Glomerular endothelial cell (primary cell): Measurements from ENCODE around the gene MYDGF. TPM values are rescaled to one million over a fixed set of nuclear protein-coding genes. Genes with fewer than 3 reads are reported as not detected.

Source experiments
- DNase-seq: peaks from one replicate; pipeline ENCODE4 v3.0.0-alpha.2; 2011; ENCODE audit warnings: low read depth, low spot score; ENCODE audit errors: extremely low read depth
- total RNA-seq: library from RNA; depleted of rRNA; stranded (reverse); fragments of >200 nt; gene quantifications from 2 replicates; pipeline ENCODE4 v1.2.3, GENCODE V29; 2015

Gene MYDGF
- total RNA-seq, 1 donor from 2014 or later = 126 TPM

DNA sequence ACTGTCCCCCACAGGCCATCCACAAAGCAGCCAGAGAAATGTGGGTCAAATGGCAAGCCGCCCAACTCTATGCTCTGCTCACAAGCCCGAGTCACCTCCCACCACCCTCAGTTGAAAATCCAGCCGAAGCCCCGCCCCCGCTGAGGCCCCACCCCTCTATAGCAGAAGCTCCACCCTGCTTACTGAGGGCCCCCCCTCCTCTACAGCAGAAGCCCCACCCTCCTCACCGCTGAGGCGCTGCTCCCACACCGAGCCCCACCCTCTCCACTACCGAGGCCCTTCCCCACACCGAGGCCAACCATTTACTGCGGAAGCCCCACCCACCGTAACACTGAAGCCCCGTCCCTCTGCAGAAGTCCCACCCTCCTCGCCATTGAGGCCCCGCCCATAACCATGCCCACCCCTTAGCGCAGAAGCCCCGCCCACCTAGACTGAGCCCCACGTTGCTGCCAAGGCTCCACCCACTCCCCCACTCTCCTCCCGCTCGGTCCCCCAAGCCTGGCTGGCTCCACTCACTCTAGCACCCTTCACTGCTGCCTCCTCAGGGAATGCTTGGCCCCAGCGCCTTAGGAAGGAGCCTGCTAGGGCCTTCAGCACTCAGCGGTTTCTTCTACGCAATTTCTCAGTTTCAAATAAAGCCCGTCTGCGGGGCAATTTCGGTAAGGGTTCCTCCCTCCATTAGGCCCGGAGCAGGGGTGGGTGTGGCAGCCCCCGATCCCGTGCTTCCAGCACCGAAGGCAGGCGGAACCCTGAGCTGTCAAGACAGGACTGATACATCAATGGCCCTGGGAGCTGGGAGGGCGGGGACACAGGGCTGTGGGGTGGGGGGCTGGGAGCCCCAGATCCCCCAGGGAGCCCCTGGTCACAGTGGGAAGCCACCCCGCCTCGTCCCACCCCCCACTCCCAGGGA, 9.0 kb upstream of the MYDGF start:
- no peak for DNase-seq

DNA sequence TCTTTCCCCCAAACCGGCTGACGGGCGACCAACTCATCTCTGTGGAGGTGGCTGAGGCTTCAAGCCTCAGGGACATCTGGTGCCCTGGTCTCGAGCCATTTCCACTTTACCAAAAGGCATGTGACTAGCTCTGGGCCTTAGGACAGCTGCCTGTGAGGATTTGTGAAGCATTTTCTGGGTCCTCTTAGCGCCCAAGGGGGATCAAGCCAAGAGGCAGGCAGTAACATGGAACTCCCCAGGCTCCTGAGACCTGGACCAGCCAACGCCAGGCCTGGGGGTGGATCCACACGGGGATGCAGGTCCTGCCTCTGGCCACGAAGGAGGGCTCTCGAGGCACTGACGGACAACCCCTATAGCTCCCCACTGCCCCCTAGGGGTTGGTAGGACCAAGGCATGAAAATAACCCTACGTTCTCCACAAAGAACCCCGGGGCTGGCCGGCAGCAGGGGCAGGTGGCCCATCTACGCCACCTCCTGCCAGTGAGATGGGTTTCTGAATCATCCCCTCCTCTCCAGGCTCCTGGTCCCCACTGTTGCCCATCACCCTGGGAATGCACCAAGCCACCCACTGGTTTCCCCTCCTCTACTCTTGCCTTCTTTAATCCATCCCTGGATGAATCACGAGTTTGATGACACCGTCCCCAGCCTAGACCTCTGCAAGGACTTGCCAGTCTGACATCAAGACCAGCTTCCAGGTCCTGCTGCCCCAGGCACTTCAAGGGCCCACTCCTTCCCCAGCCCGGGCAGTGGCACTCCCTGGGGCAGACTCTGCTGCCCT, 7.0 kb upstream of the MYDGF start:
- DNase-seq = no peak

DNA sequence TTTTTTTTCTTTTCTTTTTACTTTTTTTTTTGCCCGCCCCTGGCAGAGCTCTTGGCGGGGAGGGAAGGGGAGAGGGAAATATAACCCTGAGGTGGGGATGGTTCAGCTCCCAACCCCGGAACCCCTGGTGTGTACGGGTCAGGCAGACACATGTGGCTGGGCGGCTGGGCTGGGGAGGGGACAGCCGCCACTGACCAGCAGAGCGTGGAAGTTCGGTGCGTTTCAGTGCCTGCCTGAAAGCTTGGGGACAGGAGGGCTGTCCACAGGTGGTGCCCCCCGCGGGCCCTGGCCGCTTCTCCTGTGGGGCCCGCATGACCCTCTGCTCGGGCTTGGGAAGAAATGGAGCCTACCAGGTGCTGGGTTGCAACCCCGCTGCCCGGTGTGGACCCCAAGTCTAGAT, 5.2 kb upstream of the MYDGF start:
- DNase-seq = no peak

DNA sequence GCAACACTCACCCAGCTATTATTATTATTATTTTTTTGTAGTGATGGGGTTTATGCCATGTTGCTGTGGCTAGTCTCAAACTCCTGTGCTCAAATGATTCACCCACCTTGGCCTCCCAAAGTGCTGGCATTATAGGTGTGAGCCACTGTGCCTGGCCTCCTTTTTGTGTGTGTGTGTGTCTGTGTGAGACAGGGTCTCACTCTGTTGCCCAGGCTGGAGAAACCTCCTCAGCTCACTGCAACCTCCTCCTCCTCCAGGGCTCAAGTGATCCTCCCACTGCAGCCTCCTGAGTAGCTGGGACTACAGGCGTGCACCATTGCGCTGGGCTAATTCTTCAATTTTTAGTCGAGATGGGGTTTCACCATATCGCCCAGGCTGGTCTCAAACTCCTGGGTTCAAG, 3.6 kb upstream of the MYDGF start:
- DNase-seq = no peak

DNA sequence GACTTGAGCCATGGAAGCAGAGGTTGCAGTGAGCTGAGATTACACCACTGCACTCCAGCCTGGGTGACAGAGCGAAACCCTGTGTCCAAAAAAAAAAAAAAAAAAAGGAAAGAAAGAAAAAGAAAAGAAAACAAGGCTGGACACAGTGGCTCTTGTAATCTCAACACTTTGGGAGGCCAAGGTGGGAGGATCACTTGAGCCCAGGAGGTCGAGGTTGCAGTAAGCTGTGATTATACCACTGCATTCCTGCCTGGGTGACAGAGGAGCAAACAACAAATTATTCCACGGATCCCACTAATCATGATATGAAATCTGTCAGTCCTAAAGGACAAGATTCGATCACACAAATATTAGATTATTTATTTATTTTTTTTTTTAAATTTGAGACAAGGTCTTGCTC, 3.1 kb upstream of the MYDGF start:
- DNase-seq = no peak

DNA sequence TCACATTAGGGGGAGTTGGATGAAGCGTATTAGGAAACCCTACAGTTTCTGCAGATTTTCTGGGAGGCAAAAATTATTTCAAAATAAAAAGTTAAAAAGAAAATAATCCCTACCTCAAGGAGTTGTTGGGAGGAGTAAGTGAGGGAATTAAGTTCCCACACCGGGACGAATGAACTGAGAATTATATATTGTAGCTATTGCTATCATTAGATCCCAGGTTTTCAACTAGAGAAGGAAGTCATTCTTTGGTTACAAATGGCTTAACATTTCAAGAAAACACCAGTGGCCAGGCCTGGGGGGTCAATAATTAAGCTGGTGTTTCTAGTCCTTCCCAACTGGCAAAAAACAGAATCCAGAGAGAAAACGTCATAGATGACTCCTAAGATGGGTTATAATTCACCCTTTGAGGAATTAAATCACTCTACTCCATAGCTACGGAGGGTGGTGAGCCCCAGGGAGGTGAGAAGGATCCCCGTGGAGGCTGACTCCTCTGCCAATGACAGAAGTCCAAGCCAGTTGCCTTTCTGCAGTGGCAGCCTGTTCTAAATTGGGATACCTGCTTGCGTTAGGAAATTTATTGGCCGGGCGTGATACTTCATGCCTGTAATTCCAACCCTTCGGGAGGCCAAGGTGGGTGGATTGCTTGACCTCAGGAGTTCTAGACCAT, 1.2 kb upstream of the MYDGF start:
- DNase-seq = no peak

DNA sequence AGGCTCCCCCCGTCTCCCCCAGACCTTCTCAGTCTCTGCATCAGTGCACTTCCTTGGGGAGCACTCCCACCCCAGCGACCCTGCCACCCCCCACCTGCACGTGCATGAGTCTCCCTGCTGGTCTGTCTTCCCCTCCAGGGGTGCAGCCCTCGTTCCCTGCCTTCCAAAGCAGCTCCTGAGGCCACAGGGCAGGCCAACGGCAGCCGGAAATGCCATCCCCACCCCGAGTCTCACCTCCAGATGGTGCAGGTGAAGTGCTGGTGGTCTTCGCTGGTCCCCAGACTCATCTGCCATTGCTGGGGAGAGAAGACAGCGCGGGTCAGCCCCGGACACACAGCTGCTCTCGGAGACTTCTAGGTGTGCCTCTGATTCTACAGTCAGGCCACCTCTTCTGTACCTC, 5.5 kb downstream of the MYDGF start:
- no peak for DNase-seq

DNA sequence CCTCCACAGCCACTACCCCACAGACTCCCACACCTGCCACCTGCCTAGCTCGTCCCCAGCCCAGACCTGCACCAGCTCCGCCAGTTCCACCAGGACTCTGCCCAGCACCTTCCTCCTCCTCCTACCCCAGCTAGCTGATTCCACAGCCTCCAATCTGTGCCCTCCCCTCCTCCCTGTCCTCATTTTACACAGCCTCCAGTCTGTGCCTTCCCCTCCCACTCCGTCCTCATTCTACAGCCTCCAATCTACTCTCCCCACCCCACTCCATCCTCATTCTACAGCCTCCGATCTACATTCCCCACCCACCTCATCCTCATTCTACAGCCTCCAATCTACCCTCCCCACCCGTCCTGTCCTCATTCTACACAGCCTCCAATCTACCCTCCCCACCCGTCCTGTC, 7.3 kb downstream of the MYDGF start:
- DNase-seq = no peak

DNA sequence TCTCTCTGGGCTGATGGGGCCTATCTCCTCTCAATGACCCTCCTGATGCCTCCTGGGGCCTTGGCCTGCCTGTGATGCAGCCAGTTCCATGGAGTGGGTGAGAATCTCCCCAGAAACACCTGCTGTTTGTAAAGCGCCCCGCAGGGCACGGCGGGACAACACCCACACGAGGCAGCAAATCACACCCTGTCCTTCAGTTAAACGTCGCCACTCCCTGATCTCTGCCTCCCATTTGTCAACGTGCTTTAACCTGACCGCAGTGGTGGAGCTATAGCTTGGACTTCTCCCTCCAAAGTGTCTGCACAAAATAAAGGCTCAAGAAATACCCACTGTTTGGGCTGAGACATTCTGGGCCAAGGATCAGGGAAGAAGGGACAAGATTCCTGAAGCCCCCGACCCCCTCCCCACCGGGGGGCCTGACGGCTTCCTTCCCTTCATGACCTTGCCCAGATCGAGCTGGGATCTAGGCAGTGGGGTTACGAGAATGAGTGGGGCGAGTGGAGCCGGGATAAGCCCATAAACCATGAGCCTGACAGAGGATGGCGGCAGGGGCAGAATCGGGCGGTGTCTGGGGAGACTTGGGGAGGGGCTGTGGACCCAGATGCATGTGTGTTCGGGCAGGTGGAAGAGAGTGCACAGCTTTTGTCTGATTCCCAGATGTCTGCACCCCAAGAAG, 8.0 kb downstream of the MYDGF start:
- no peak for DNase-seq

DNA sequence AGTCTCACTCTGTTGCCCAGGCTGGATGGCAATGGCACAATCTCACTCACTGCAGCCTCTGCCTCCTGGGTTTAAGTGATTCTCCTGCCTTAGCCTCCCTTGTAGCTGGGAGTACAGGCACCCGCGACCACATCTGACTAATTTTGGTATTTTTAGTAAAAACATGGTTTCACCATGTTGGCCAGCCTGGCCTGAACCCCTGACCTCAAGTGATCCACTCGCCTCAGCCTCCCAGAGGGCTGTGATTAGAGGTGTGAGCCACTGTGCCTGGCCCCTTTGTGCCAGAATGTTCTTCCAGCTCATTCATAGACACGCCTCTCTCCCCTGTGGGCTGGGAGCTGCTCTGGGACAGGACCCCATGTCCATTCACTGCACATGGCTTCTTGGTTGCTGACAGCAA, 9.1 kb downstream of the MYDGF start:
- no peak for DNase-seq

DNA sequence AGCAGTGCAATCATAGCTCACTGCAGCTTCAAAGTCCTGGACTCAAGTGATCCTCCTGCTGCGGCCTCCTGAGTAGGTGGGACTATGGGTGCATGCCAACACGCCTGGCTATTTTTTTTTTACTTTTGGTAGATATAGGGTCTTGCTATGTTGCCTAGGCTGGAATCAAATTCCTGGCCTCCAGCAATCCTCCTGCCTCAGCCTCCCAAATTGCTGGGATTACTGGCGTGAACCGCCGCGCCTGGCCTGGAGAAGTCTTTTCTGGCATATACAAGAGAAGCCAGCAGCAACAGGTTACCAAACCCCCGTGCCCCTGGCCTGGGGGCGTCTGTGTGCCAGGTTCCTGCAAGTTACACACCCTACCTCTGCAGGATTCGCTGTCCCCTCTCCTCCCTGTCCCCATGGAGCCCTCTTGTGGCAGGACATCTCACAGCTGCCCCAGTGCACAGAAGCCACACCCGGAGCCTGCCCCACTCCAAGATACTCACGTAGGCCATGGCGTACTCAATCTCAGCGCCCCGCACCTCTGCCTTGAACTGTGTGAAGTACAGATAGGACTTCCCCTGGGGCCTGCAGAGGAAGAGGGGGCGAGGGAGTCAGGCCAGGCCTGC, 9.9 kb downstream of the MYDGF start:
- DNase-seq = no peak

DNA sequence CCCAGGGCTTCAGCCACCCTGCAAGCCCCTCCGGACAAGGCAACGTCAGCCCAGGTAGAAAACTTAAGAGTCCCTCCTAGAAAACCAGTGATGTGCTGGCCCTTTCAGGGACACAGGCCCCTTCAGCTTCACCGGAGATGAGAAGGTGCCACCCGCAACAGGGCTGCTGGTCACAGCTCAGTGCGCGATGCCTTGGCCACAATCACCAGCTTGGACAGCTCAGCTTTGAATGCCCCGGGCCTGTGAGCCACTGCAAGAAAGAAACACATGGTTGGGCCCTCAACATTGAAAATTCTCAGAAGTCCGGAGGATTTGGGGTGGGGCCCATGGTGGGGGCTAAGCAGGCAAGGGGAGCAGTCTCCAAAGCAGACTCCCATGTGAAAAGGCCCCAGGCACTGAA, 12.3 kb downstream of the MYDGF start:
- no peak for DNase-seq

DNA sequence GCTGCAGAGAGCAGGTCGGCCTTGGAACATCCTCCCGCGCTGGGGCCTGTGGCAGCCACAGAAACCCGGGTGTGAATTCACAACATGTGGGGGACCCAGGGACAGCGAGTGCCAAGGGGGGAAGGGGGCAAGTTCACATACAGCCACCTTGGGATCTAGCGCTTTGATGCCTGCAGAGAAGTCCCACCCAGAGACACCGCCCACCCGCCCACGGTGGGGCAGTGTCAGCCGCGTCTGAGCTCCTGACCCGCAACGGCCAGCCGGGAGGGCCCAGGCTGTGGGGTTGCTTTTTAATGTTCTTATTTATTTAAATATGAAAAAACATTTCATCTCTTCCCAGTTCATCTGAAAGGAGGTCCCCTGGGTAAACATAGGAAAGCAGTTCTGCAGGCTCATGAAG, 12.9 kb downstream of the MYDGF start:
- no peak for DNase-seq

DNA sequence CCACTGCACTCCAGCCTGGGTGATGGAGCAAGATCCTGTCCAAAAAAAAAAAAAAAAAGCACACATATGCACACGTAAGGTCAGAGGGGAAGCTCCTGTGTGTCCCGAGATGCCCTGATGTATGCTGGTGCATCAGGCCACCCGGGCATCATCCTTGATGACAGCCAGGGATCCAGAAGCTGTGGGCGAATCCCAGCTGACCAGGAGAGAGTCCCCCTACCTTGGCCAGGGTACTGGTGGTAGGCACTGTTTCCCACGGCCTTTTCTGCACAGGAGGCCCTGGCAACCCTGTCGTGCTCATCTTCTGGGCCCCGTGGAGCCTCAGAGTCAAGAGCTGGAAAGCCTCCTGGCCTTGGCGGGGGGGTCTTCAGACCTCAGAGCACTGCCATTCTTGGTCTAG, 14.0 kb downstream of the MYDGF start:
- no peak for DNase-seq

DNA sequence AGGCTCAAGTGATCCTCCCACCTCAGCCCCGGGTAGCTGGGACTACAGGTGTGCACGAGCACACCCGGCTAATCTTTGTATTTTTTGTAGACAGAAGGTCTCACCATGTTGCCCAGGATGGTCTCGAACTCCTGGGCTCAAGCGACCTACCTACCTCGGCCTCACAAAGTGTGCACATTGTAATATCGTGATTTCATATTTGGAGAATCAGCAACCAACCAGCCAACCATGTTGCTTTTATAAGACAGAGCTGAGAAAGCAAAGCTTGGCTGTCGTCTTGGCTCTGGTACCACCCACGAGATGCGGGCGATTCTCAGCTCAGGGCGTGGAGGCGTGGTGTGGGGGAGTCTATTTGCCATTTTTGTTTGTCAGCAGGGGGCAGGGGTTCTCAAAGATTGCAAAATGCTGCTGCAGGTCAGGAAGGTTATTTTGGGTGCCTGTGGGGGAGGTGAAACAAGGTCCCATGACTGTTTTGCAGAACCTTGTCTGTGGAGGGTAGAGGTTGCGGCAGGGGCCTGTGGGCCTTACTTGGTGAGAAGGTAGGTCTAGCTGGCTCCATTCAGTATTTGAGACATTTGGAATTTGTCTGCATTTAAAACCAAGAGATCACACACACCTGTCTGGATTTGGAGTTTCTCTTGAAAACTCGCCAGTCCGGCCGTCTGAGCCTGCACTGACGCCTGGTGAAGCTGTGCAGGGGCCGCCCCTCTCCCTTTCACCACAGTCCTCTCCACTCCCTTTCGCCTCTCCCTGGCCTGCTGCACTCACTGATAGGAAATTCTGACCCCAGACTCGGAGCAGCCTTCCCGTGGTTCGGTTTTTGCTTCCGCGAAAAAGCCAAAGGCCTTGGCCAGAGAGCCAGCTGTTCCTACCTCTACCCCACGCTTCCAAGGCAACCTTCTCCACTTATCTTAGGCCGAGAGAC, 15.4 kb downstream of the MYDGF start:
- no peak for DNase-seq

DNA sequence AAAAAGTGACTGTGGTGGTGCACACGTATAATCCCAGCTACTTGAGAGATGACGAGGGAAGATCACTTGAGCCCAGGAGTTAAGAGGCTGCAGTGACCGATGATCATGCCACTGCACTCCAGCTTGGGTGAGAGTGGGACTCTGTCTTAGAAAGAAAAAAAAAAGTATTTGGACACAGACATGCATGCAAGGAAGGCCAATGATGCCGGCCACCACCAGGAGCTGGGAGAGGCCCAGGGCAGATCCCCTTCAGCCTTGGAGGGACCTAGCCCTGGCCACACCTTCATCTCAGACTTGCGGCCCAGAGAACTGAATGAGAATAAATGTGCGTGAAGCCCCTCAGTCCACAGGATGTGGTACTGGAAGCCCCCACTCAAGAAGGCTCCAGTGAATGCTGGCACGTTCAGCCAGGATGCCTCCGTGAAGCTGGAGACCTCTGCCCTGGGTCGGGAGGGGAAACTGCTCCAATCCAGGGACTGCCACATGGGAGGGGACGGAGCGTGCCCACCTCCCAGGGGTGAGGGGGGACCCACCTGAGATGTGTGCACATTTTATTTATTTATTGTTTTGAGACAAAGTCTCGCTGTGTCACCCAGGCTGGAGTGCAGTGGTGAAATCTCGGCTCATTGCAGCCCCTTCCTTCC, 16.2 kb downstream of the MYDGF start:
- DNase-seq = no peak

DNA sequence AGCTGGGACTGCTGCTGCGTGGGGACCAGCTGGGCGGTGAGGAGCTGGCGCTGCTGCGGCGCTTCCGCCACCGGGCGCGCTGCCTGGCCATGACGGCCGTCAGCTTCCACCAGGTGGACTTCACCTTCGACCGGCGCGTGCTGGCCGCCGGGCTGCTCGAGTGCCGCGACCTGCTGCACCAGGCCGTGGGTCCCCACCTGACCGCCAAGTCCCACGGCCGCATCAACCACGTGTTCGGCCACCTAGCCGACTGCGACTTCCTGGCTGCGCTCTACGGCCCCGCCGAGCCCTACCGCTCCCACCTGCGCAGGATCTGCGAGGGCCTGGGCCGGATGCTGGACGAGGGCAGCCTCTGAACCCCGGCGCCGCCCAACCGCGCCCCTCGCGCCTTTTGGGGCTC, 18.1 kb downstream of the MYDGF start:
- no peak for DNase-seq

DNA sequence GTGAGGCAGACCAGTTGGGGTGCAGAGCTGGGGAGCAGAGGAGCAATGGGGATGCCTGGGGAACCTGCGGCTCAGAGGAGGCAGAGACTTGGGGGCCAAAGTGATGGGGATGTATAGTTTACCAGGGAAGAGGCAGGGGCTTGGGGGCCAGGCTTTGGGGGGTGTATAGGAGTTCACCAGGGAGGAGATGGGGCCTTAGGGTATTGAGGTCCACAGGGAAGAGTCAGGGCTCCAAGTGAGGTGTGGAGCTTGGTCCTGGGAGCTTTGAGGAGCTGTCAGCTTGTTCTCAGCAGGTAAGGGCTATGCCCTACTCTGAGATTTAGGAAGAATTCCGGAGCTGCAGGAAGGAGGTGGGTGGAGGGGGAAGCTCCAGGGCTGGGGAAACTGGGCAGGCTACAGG, 20.0 kb downstream of the MYDGF start:
- DNase-seq = no peak

DNA sequence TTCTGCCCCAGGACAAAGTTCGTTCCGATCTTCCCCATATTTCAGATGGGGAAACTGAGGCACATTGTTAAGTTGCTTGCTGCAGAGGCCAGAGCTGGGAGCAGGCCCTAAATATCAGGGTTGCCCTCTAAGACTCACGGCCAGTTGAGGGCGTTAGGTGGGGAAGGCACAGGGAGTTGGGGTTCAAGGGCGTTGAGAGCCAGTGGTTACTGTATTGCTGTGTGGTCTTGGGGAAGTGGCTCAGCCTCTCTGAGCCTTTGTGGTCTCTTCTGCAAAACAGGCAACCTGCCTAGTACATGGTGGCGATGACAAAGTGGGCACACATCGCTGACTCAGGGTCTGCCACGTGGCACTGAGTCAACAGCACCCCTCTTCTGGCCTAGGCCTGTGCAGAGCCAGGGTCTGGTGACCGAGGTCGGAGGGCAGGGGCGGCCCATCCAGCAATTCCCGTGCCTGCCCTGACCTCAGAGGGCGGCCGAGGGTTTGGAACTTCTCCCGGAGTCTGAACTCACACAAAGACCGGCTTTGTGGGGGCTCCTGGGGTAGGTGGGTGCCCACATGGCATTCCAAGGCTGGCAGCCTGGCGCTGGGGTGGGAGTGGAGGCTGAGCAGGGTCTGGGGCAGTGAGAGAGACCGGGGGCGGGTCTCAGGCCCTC, 20.6 kb downstream of the MYDGF start:
- DNase-seq = no peak
